Amniotic stem cell (primary cell): Measurements from ENCODE around the gene KRT82.
"Not testable (repeated sequence)": the region's sequence is repeated elsewhere in the genome, so short reads cannot be mapped to it uniquely, and the experiment has no call there.

ENCODE experiments used
- DNase-seq: peaks from one replicate; lab custom pipeline; 2025; lab: John Stamatoyannopoulos, UW

KRT82 gene

GRCh38 chr12:52359621-52360061 is 46.5 kb downstream of the KRT82 start:
- DNase-seq: no peak

GRCh38 chr12:52358575-52359350 is 47.4 kb downstream of the KRT82 start:
- no peak for DNase-seq

GRCh38 chr12:52356762-52357580 is 49.2 kb downstream of the KRT82 start:
- no peak for DNase-seq

DNA sequence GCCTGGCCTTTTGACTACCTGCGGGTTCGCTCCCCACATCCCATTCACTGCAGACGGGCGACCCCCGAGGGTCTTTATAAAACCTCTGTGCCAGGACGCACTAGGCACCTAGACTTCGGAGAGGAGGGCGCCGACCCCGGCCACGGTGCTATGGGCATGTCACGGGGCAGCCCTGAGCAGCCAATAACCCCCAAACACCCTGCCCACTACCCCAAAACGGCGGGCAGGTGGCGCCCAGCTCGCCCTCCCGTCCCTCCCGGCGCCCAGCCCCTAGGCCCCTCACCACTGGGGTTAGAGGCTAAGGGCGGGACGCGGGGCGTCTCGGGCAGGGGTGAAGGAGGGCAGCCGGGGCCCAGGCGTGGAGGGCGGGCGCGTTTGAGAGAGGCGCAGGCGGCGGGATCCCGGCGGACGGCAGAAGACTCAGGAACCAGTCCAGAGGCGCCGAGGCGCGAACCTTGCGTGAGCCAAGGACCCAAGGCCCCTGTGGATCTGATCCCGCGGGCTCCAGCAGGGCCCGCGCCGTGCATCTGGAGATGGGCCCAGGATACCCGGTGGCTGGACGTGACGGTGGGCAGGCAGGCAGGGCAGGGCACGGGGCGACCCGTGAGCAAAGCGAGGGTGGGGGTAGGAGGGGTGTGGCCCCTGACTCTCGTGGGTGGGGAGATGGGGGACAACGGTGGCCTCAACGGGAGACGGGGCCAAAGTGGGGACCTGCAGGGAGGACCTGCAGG is 49.9 kb downstream of the KRT82 start:
- DNase-seq: no peak

GRCh38 chr12:52355176-52355575 is 51.0 kb downstream of the KRT82 start:
- no peak for DNase-seq

GRCh38 chr12:52354200-52354599 is 51.9 kb downstream of the KRT82 start:
- no peak for DNase-seq

- DNase-seq: no peak
These were observed 52.4 kb downstream of the KRT82 start for GRCh38 chr12:52353766-52354165.

GRCh38 chr12:52352951-52353350 is 53.2 kb downstream of the KRT82 start:
- no peak for DNase-seq

DNA sequence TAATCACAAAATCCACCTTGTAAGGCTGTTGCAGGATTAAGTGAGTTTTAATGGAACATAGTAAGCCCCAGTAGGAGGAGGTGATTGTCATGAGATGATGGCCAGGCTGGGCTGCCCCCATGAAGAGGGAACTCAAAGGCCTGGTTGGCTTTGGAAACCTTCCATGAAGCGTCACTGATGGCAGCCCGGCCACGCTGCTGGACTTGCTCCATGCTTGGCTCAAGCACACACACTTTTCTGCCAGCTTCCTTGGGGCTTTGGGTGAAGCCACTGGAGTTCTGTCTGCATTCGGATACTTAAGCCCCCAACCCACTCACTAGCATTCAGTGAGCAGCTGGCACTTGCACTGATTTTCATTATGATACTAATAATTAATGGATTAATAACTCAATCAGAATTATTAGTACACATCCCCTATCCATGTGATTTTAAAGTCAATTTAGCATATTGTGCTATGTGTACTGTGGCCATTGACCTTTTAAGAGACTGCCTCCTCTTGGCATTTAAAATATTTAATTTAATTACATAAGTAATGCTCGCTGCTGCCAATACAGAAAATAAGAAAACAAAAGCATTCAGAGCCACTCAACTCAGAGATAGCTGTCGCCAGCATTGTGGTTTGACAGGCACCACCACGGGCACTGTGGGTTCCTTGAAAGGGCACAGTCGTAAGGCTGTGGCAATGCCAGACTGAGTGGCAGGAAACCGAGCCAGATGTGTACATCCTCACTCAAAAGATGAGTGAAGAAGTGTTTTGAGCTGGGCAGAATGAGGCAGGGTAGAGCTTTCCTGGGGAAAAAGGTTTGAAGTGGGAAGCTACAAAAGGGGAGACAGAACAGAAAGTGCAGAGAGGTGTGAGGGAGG is 54.7 kb downstream of the KRT82 start:
- no peak for DNase-seq

DNA sequence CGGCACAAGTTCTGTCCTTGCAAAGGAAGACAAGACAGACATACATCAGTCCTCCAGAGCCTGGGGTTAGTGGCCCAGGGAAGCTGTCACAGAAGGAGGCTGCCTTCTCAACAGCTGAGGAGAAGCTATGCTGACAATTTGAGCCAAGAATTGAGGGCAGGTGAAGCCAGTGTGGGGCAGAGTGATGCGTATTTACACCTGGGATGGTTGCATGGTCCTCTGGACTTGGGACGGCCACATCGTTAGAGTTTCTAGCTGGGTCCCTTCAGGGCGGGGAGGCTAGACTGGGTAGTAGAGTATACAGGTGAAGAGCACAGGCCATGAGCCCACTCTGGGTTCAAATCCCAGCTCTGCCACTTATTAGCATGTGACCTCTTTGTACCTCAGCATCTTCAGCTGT is 55.3 kb downstream of the KRT82 start:
- DNase-seq: no peak

DNA sequence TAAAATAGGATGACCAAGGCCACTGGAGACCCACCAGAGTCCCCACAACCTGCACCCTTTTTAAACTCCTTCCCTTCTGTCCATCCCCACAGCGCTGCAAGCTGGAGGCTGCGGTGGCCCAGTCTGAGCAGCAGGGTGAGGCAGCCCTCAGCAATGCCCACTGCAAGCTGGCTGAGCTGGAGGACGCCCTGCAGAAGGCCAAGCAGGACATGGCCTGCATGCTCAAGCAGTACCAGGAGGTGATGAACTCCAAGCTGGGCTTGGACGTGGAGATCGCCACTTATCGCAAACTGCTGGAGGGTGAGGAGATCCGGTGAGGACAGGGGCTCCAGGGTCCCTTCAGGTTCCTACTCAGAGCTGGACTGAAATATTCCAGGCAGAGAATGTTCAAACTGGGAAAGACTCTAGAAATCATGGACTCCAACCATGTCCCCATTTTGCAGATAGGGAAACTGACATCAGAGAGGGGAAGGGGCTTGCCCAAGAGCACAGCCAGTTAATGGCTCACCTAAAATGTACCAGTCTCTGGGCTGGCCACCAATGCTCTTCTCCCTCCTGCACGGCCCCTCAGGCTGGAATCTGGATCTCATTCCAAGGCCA is 56.0 kb downstream of the KRT82 start:
- DNase-seq: no peak

DNA sequence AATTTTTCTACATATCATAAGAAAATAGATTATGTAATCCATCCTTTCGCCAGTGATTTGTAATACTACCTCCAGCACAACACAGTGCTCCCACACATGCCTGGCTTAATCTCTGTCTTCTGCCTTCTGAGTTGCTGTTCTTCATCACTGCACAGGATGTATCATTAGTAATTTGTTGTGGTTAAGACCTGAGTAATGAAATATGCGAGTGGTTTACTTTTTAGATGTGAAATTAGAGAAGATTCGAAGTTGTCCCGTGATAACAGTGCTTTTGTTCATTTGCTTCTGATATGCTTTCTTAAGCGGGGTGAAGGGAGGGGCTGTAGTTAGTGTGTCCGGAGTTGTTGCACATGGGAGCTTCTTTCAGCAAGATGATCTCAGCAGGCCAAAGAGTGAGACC is 56.9 kb downstream of the KRT82 start:
- no peak for DNase-seq

DNA sequence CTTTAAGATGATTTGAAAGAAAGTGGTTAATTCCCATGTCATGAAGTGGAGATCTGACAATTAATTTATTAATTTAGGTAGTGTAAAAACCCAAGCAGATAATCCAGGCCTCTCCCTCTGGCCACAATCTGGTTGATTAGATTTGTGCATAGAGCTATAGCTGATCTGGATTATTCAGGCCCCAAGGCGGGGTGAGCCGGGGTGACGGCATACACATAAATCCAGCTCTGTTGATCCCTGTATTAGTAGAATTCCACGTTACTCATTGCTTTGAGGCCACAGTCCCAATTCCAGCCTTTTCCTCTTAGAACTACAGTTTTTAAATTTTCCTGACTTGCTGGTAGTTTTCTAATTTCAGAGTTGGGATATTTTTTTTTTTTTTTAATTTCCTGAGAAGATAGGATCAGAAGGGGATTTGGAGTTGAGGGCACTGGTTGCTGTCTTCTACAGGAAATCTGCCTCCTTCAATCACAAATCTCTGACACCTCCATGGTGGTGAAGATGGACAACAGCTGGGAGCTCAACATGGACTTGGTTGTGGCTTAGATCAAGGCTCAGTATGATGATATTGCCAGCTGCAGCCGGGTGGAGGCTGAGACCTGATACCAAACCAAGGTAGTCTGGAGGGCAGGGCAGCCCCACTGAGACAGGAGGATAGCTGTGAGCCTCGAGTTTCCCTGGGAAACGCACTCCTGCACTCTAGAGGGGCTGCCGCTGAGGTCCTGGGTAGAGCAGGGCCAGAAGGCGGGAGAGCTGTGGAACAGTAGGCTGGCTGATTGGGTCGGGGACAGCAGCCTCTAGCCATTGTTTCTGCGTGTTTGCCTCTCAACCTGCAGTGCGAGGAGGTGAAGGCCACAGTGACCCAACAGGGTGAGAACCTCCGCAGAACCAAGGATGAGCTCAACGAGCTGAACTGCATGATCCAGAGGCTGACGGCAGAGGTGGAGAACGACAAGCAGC is 58.3 kb downstream of the KRT82 start:
- DNase-seq: no peak

DNA sequence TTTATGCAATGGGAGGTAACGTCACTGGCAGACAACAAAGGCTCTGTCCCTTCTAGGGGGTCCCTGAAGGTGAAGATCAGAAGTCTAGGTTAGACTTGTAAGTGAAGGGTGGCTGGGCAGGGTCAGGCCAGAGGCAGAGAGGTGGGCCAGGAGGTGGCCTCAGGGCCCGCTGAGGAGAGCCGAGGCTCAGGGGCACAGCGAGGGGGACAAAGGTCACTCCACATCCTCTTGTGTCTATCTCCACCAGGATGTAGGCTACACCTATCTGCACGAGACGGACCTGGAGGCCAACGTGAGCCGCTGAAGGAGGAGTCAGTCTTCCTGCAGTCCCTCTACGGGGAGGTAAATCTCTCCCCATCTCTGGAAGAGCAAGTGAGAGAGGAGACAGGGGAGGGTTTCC is 59.1 kb downstream of the KRT82 start:
- no peak for DNase-seq

DNA sequence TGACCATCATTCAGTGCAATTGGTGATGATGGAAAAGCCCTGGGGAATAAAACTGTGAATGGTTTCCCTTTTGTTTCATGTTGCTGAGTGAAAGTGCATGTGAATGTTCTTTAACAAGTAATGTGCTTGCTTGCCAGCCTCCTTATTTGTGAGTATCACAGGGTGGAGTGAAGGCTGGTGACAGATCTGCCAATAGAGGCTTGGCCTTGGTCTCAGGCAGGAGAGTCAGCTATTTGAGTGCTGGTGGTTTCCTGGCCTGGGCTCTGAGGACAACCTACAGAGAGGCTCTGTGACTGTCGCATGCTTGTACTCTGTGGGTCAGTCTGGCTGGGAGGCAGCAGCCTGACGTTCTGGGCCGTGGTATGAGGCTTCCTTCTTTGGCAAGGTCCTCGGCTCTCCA is 59.5 kb downstream of the KRT82 start:
- no peak for DNase-seq

DNA sequence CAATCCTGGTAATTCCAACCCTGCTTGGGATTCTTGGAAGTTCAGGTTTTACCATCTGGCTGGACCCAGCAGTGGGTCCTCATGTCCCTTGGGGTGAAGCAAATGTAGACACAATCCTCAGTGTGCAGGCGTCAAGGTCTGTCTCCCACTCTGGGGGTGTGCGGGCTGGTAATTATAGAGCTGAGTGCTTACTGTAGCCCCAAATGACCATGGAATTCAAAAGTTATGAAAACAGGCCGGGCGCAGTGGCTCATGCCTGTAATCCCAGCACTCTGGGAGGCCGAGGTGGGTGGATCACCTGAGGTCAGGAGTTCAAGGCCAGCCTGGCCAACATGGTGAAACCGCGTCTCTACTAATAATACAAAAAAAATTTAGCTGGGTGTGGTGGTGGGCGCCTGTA is 61.1 kb downstream of the KRT82 start:
- DNase-seq: not testable (repeated sequence)

GRCh38 chr12:52344111-52344510 is 62.0 kb downstream of the KRT82 start:
- DNase-seq: no peak
